A549 (cell line): ENCODE results near the gene PVRIG. TPM values are rescaled to one million over a fixed set of nuclear protein-coding genes. Genes with fewer than 3 reads are reported as not detected.

Experiments used
- ATAC-seq, 2 experiments: fragments of 200-7000 bp in 1 of 2; fragments of >200 bp in 1 of 2; cut with Nextera tagmentation in 1 of 2; cut with Tn5 transposase in 1 of 2; 3 replicates each; pipeline versions ENCODE4 v1.8.0 to v1.9.1; 2018 to 2020; ENCODE audit warnings: mild to moderate bottlenecking in 1 of 2, moderate library complexity in 1 of 2
- CTCF ChIA-PET: fragments of 300-600 bp; sonication (Branson Sonifier 250); formaldehyde crosslinking; extraction: SDS; loops from one replicate; lab custom pipeline; 2021; ENCODE audit warnings: antibody characterized with exemption, inconsistent platforms; lab: Yijun Ruan, JAX
- POLR2A ChIA-PET: fragments of 350-600 bp; formaldehyde crosslinking; extraction: SDS; loops from one replicate; lab custom pipeline; 2021; ENCODE audit warnings: antibody characterized with exemption, inconsistent platforms; lab: Yijun Ruan, JAX
- DNase-seq, 2 experiments: peaks; one replicate each; pipeline versions ENCODE4 v3.0.0 to v3.0.0-alpha.2; 2011 to 2016; ENCODE audit warnings: low read depth in 1 of 2, low spot score in 1 of 2
- FAIRE-seq: peaks from 2 replicates; lab custom pipeline; 2011; peaks lifted over from hg19 to GRCh38; lab: Jason Lieb, UNC
- H3K27ac ChIP-seq, 2 experiments: fragments of >200 bp; sonication (Bioruptor Twin); formaldehyde crosslinking; 3 replicates each; pipeline ENCODE4 v1.5.1; 2016 to 2017
- H3K4me1 ChIP-seq: fragments of >200 bp; sonication (Bioruptor Twin); formaldehyde crosslinking; 3 replicates; pipeline ENCODE4 v1.6.1; 2016
- H3K4me2 ChIP-seq: fragments of >200 bp; sonication (Bioruptor Twin); formaldehyde crosslinking; 3 replicates; pipeline ENCODE4 v1.6.1; 2016
- H3K4me3 ChIP-seq: fragments of >200 bp; sonication (Bioruptor Twin); formaldehyde crosslinking; 3 replicates; pipeline ENCODE4 v1.5.1; 2016
- H3K9me3 ChIP-seq: fragments of >200 bp; sonication (Bioruptor Twin); formaldehyde crosslinking; 3 replicates; pipeline ENCODE4 v1.6.1; 2016
- BHLHE40 ChIP-seq: IDR thresholded peaks from 2 replicates; pipeline ENCODE4 v1.6.1; 2012; ENCODE audit warnings: low read depth, low read length, inconsistent platforms
- CBX2 ChIP-seq: fragments of 200-600 bp; sonication (generic); IDR thresholded peaks from 2 replicates; pipeline ENCODE4 v1.6.1; 2016; ENCODE audit warnings: low read depth, mild to moderate bottlenecking, borderline replicate concordance
- EHF ChIP-seq: fragments of 250-450 bp; sonication (Bioruptor Pico); IDR thresholded peaks from 2 replicates; pipeline ENCODE4 v1.5.0; 2020; ENCODE audit warnings: mild to moderate bottlenecking
- ELK1 ChIP-seq: fragments of 150-350 bp; IDR thresholded peaks from 2 replicates; pipeline ENCODE4 v1.6.1; 2014; ENCODE audit warnings: low read depth, mild to moderate bottlenecking, low read length
- EP300 ChIP-seq, 2 experiments: fragments of >200 bp; sonication (Bioruptor Twin); formaldehyde crosslinking; IDR thresholded peaks; 2 replicates in 1 of 2; 3 replicates in 1 of 2; pipeline ENCODE4 v1.6.1; 2016 to 2017
- ESRRA ChIP-seq: fragments of 150-350 bp; IDR thresholded peaks from 2 replicates; pipeline ENCODE4 v1.6.1; 2014; ENCODE audit warnings: mild to moderate bottlenecking, low read length, borderline replicate concordance
- FOSB ChIP-seq: fragments of 250-450 bp; sonication (Bioruptor Pico); IDR thresholded peaks from 2 replicates; pipeline ENCODE4 v1.5.0; 2020; ENCODE audit warnings: mild to moderate bottlenecking, moderate library complexity
- FOSL2 ChIP-seq, 2 experiments: fragments of 450-650 bp in 1 of 2; fragments of >200 bp in 1 of 2; sonication (Bioruptor Twin) in 1 of 2; formaldehyde crosslinking; IDR thresholded peaks; 2 replicates each; pipeline versions ENCODE4 v1.5.0 to v1.6.1; 2016 to 2020; ENCODE audit warnings: mild to moderate bottlenecking in 1 of 2, moderate library complexity in 1 of 2
- HDAC2 ChIP-seq: fragments of 200-600 bp; sonication (generic); IDR thresholded peaks from 2 replicates; pipeline ENCODE4 v1.6.1; 2016
- HOXA7 ChIP-seq: fragments of 250-450 bp; sonication (Bioruptor Pico); IDR thresholded peaks from 2 replicates; pipeline ENCODE4 v1.5.0; 2020; ENCODE audit warnings: mild to moderate bottlenecking, moderate library complexity
- HOXB5 ChIP-seq: fragments of 250-450 bp; sonication (Bioruptor Pico); IDR thresholded peaks from 2 replicates; pipeline ENCODE4 v1.5.0; 2020; ENCODE audit warnings: mild to moderate bottlenecking, moderate library complexity
- JUN ChIP-seq, 2 experiments: fragments of >200 bp; sonication (Bioruptor Twin); formaldehyde crosslinking; IDR thresholded peaks; 2 replicates in 1 of 2; 3 replicates in 1 of 2; pipeline ENCODE4 v1.6.1; 2016 to 2017
- JUNB ChIP-seq: fragments of >200 bp; sonication (Bioruptor Twin); formaldehyde crosslinking; IDR thresholded peaks from 2 replicates; pipeline ENCODE4 v1.6.1; 2016
- KDM5A ChIP-seq: fragments of 200-600 bp; sonication (generic); IDR thresholded peaks from 2 replicates; pipeline ENCODE4 v1.6.1; 2016; ENCODE audit warnings: antibody characterized with exemption, mild to moderate bottlenecking
- NFE2L2 ChIP-seq: fragments of 150-350 bp; conservative IDR thresholded peaks from 2 replicates; pipeline ENCODE4 v1.6.1; 2014; ENCODE audit warnings: low read length
- NR3C1 ChIP-seq: fragments of >200 bp; sonication (Bioruptor Twin); formaldehyde crosslinking; IDR thresholded peaks from 3 replicates; pipeline ENCODE4 v1.6.1; 2017
- POLR2AphosphoS2 ChIP-seq: conservative IDR thresholded peaks from 2 replicates; pipeline ENCODE4 v1.6.1; 2012; ENCODE audit warnings: low read length, improper control_type of control experiment, inconsistent platforms
- RCOR1 ChIP-seq: fragments of 150-350 bp; IDR thresholded peaks from 2 replicates; pipeline ENCODE4 v1.6.1; 2014; ENCODE audit warnings: antibody characterized with exemption, low read length, low read depth
- SMC3 ChIP-seq: fragments of >200 bp; sonication (Bioruptor Twin); formaldehyde crosslinking; IDR thresholded peaks from 3 replicates; pipeline ENCODE4 v1.6.1; 2018; ENCODE audit warnings: inconsistent platforms
- SREBF2 ChIP-seq: fragments of 450-650 bp; IDR thresholded peaks from 2 replicates; pipeline ENCODE4 v1.6.1; 2014; ENCODE audit warnings: mild to moderate bottlenecking, moderate library complexity
- TFCP2L1 ChIP-seq: fragments of 250-450 bp; sonication (Bioruptor Pico); IDR thresholded peaks from 2 replicates; pipeline ENCODE4 v1.5.0; 2021; ENCODE audit warnings: mild to moderate bottlenecking
- ZC3H11A ChIP-seq: fragments of 450-650 bp; IDR thresholded peaks from 2 replicates; pipeline ENCODE4 v1.6.1; 2014; ENCODE audit warnings: antibody characterized with exemption, mild to moderate bottlenecking
- ZNF302 ChIP-seq: fragments of 250-450 bp; sonication (Bioruptor Pico); IDR thresholded peaks from 2 replicates; pipeline ENCODE4 v1.9.0; 2021; ENCODE audit warnings: inconsistent platforms, mild to moderate bottlenecking, moderate library complexity
- ZSCAN20 ChIP-seq: fragments of 250-450 bp; sonication (Bioruptor Pico); IDR thresholded peaks from 2 replicates; pipeline ENCODE4 v1.8.0; 2022; ENCODE audit warnings: mild to moderate bottlenecking, moderate library complexity
- WGBS: methylation state at CpG from one replicate; pipeline ENCODE4 v1.1.6; 2017; ENCODE audit errors: missing lambda C conversion rate; 5-methylcytosine and 5-hydroxymethylcytosine counted together
- polyA plus RNA-seq, 4 experiments: library from polyadenylated mRNA; depleted of rRNA in 3 of 4; stranded (reverse); fragments of >200 nt; fragmentation: RNase III in 1 of 4; extraction: RNeasy Plus Mini Kit Qiagen cat#74134 plus additional on column Dnase treatment in 1 of 4; gene quantifications; 2 replicates in 3 of 4; 3 replicates in 1 of 4; pipeline ENCODE4 v1.2.3, GENCODE V29; 2011 to 2017
- TF ChIP-seq, protein P1 (sequence below): fragments of 250-450 bp; sonication (Bioruptor Pico); IDR thresholded peaks from 2 replicates; pipeline ENCODE4 v1.5.0; 2020; ENCODE audit warnings: low read depth, mild to moderate bottlenecking, moderate library complexity
- TF ChIP-seq, protein P2 (sequence below): fragments of >200 bp; sonication (Bioruptor Twin); formaldehyde crosslinking; IDR thresholded peaks from 3 replicates; pipeline ENCODE4 v1.6.1; 2016
- TF ChIP-seq, protein P3 (sequence below): IDR thresholded peaks from 2 replicates; pipeline ENCODE4 v1.6.1; 2012

Gene PVRIG
- polyA plus RNA-seq, 2 of the 4 experiments (the other 2 are of a cell fraction): not detected

DNA sequence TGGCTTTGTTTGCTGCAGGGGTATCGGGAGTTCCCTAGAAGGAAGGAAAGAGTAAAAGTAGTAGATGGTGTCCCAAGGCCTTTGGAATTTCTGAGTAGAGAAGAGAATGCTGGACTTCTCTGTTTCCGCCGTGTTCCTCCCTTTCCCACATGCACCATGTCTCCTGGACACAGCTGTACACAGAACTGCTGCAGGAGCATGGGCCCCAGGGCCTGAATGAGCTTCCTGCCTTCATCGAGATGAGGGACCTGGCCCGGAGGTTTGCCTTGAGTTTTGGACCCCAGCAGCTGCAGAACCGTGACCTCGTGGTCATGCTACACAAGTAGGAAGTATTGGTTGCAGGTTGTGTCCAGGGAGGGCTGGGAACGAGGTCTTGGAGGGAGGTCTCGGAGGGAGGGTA lies 15.3 kb upstream of the PVRIG start:
- ChIA-PET CTCF (interaction anchor here (0.9 to 1.2 kb wide), 4 partner anchors 14 to 74 kb away, joined by 3 to 4 read pairs (median 4); no protein-coding TSS in a partner anchor), POLR2A (no interaction called here)
- no peak for DNase-seq
- Histone ChIP-seq H3K4me3 (no peak overlapping the region), H3K9me3 (no peaks in the 10 kb centered on the region), H3K27ac (no peak overlapping the region), H3K4me2 (no peak overlapping the region), H3K4me1 (no peaks in the 10 kb centered on the region)
- FAIRE-seq: no peak
- 81% methylated on average over 9 of the region's 9 CpGs for WGBS
- TF ChIP-seq JUN (IDR thresholded peaks at IDR 0.05) (no peak), JUNB (no peak), CBX2 (no peak), TFCP2L1 (CRISPR knock-in tag) (no peak), SREBF2 (no peak), POLR2AphosphoS2 (no peak), ESRRA (no peak), EHF (no peak), SMC3 (no peak), HOXB5 (CRISPR knock-in tag) (no peak)
- TF ChIP-seq, protein P1, sequence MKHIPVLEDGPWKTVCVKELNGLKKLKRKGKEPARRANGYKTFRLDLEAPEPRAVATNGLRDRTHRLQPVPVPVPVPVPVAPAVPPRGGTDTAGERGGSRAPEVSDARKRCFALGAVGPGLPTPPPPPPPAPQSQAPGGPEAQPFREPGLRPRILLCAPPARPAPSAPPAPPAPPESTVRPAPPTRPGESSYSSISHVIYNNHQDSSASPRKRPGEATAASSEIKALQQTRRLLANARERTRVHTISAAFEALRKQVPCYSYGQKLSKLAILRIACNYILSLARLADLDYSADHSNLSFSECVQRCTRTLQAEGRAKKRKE (CRISPR knock-in tag): no peak
- TF ChIP-seq, protein P2, sequence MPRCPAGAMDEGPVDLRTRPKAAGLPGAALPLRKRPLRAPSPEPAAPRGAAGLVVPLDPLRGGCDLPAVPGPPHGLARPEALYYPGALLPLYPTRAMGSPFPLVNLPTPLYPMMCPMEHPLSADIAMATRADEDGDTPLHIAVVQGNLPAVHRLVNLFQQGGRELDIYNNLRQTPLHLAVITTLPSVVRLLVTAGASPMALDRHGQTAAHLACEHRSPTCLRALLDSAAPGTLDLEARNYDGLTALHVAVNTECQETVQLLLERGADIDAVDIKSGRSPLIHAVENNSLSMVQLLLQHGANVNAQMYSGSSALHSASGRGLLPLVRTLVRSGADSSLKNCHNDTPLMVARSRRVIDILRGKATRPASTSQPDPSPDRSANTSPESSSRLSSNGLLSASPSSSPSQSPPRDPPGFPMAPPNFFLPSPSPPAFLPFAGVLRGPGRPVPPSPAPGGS: no peak
- ATAC-seq: no peak

- no peak for TF ChIP-seq FOSL2 (IDR thresholded peaks at IDR 0.05)
- TF ChIP-seq FOSL2 (CRISPR knock-in tag; IDR thresholded peaks at IDR 0.05): no peak
- no peak for TF ChIP-seq HOXA7 (CRISPR knock-in tag)
- no peak for TF ChIP-seq NR3C1
- TF ChIP-seq, protein P3, sequence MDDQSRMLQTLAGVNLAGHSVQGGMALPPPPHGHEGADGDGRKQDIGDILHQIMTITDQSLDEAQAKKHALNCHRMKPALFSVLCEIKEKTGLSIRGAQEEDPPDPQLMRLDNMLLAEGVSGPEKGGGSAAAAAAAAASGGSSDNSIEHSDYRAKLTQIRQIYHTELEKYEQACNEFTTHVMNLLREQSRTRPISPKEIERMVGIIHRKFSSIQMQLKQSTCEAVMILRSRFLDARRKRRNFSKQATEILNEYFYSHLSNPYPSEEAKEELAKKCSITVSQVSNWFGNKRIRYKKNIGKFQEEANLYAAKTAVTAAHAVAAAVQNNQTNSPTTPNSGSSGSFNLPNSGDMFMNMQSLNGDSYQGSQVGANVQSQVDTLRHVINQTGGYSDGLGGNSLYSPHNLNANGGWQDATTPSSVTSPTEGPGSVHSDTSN: no peak
- TF ChIP-seq ESRRA: no peak
- no peak for TF ChIP-seq HDAC2
- TF ChIP-seq ZC3H11A: no peak
- no peak for TF ChIP-seq ELK1
- no peak for TF ChIP-seq EHF
- no peak for TF ChIP-seq BHLHE40
- TF ChIP-seq EP300 (IDR thresholded peaks at IDR 0.05): no peak
- TF ChIP-seq NFE2L2: no peak
- TF ChIP-seq FOSB (CRISPR knock-in tag): no peak
- TF ChIP-seq ZSCAN20: no peak
- no peak for TF ChIP-seq RCOR1
- no peak for TF ChIP-seq KDM5A
- TF ChIP-seq CBX2: no peak
- no peak for TF ChIP-seq HOXB5 (CRISPR knock-in tag)
- no peak for TF ChIP-seq ZNF302 (CRISPR knock-in tag)
- ATAC-seq (no peak), DNase-seq (no peak), FAIRE-seq (no peak)
- Histone ChIP-seq H3K27ac (no peak overlapping the region), H3K4me3 (no peak overlapping the region), H3K4me2 (no peak overlapping the region), H3K4me1 (no peaks in the 10 kb centered on the region), H3K9me3 (no peaks in the 10 kb centered on the region)
- ChIA-PET CTCF (interaction anchor here (1.1 to 4.2 kb wide), 6 partner anchors 8 to 76 kb away, joined by 3 to 23 read pairs (median 4); no protein-coding TSS in a partner anchor), POLR2A (no interaction called here)
- 77% methylated on average over 6 of the region's 6 CpGs for WGBS
These were observed 10.8 kb upstream of the PVRIG start for GRCh38 chr7:100208911-100209408.
